WERI-Rb-1 (cell line): ENCODE data around the gene L1TD1.
"Not testable (repeated sequence)": the region's sequence is repeated elsewhere in the genome, so short reads cannot be mapped to it uniquely, and the experiment has no call there.

Experiments used
- DNase-seq: peaks from one replicate; pipeline ENCODE4 v3.0.0-alpha.2; 2020
- H3K27ac ChIP-seq: fragments of 250-450 bp; sonication (Bioruptor Pico); 2 replicates; pipeline ENCODE4 v1.5.1; 2020; ENCODE audit warnings: mild to moderate bottlenecking, moderate library complexity
- H3K27me3 ChIP-seq: fragments of 250-450 bp; sonication (Bioruptor Pico); 2 replicates; pipeline ENCODE4 v1.5.1; 2021; ENCODE audit warnings: mild to moderate bottlenecking, low read depth, moderate library complexity; ENCODE audit not compliant: insufficient read depth, severe bottlenecking
- H3K36me3 ChIP-seq: fragments of 250-450 bp; sonication (Bioruptor Pico); 2 replicates; pipeline ENCODE4 v1.5.1; 2020; ENCODE audit warnings: mild to moderate bottlenecking, moderate library complexity
- H3K4me3 ChIP-seq: 2 replicates; pipeline ENCODE4 v1.5.1; 2011; ENCODE audit warnings: low read depth, mild to moderate bottlenecking, control low read depth, low read length
- H3K9me3 ChIP-seq: fragments of 250-450 bp; sonication (Bioruptor Pico); 2 replicates; pipeline ENCODE4 v1.5.1; 2021; ENCODE audit warnings: mild to moderate bottlenecking, moderate library complexity; ENCODE audit not compliant: severe bottlenecking
- TF ChIP-seq, protein P1 (sequence below): IDR thresholded peaks from 2 replicates; pipeline ENCODE4 v1.5.1; 2011; ENCODE audit warnings: low read depth, mild to moderate bottlenecking, control low read depth, inconsistent platforms, low read length

L1TD1 gene

DNA sequence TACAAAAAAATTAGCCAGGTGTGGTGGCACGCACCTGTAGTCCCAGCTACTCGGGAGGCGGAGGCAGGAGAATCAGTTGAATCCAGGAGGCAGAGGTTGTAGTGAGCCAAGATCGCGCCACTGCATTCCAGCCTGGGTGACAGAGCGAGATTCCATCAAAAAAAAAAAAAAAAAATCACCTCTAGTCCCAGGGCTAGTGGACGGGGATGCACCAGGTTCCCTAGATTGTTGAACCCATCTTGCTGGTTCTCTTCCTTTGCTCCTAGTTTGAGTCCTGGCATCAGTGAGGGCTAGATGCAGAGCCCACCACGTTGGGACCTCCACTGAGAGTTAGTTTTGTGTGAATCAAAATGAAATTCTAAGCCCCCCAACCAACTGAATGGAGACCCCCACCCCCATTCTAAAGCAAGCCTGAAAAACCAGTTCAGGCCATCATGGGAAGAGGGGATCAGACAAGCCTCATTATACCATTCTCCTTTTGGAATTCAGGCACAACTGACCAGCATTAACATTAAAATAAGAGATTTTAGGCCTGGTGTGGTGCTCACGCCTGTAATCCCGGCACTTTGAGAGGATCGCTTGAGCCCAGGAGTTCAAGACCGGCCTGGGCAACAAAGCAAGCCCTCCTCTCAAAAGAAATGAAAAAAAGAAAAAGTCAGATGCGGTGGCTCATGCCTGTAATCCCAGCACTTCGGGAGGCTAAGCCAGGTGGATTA is 17.9 kb upstream of the L1TD1 start:
- H3K27ac ChIP-seq: peak overlapping the region; percentile 65
- H3K9me3 ChIP-seq: no peaks in the 10 kb centered on the region
- TF ChIP-seq, protein P1, sequence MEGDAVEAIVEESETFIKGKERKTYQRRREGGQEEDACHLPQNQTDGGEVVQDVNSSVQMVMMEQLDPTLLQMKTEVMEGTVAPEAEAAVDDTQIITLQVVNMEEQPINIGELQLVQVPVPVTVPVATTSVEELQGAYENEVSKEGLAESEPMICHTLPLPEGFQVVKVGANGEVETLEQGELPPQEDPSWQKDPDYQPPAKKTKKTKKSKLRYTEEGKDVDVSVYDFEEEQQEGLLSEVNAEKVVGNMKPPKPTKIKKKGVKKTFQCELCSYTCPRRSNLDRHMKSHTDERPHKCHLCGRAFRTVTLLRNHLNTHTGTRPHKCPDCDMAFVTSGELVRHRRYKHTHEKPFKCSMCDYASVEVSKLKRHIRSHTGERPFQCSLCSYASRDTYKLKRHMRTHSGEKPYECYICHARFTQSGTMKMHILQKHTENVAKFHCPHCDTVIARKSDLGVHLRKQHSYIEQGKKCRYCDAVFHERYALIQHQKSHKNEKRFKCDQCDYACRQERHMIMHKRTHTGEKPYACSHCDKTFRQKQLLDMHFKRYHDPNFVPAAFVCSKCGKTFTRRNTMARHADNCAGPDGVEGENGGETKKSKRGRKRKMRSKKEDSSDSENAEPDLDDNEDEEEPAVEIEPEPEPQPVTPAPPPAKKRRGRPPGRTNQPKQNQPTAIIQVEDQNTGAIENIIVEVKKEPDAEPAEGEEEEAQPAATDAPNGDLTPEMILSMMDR: no peak
- no peaks in the 10 kb centered on the region for H3K27me3 ChIP-seq
- H3K4me3 ChIP-seq: no peak overlapping the region
- H3K36me3 ChIP-seq: no peaks in the 10 kb centered on the region
- DNase-seq: peak; percentile 55

DNA sequence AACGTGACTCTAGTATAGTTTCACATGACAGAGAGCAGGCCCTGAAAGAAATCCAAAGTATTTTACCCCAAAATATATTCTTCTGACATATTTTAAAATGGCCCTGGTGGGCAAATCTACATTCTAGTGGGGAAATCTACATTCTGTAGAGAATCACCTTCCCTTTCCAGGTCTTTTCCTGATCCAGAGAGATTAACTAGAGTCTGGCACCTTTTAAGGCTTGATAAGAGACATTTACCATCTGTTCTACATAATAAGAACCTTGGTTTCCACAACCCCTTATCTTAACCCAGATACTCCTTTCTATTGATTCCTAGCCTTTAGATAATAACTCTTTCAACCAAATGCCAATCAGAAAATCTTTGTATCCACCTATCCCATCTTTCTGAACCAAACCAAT is 17.0 kb upstream of the L1TD1 start:
- Histone ChIP-seq H3K4me3 (no peak overlapping the region), H3K36me3 (no peaks in the 10 kb centered on the region), H3K27me3 (no peaks in the 10 kb centered on the region), H3K9me3 (no peaks in the 10 kb centered on the region), H3K27ac (peak overlapping the region; percentile 65)
- TF ChIP-seq, protein P1: no peak
- DNase-seq: no peak

DNA sequence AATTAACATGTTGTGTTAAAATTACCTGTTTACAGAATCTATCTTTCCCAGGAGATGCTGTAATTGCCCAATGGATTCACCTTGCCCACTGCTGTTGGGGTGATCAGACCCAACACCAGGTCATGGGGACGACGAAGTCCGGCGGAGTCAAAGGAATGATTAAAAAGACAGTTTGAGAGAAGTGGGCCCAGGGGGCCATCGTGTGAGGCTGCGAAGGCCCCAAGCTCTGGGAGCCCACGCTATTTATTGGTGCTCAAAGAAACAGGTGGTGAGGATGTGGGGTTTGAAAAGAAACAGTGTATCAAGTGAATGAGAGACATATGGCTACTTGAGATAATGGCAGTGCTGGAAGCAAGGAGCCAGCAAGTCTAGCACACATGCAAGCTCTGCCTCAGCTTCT is 16.3 kb upstream of the L1TD1 start:
- TF ChIP-seq, protein P1: no peak
- Histone ChIP-seq H3K36me3 (no peaks in the 10 kb centered on the region), H3K27ac (peak overlapping the region; percentile 65), H3K9me3 (no peaks in the 10 kb centered on the region), H3K27me3 (no peaks in the 10 kb centered on the region), H3K4me3 (no peak overlapping the region)
- peak; percentile 25 for DNase-seq

DNA sequence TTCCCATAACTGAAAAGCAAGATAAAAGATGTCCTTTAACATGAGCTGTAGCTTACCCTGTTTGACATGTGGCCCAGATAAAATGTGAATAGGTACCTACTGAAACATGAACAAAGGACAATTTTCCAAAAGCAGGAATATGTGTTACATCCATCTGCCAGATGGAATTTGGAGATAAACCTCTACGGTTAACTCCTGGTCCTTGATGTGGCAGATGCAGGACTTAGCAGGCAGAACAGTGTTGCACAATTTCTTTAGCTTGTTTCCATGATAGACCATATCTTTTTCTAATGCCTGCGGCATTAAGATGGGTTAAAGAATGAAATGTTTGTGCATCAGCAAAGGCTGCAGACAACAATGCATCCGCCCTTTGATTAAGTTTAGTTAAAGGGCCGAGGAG is 14.6 kb upstream of the L1TD1 start:
- H3K9me3 ChIP-seq, H3K4me3 ChIP-seq, H3K36me3 ChIP-seq, H3K27me3 ChIP-seq, DNase-seq: not testable (repeated sequence)
- H3K27ac ChIP-seq: peak overlapping the region; percentile 48

DNA sequence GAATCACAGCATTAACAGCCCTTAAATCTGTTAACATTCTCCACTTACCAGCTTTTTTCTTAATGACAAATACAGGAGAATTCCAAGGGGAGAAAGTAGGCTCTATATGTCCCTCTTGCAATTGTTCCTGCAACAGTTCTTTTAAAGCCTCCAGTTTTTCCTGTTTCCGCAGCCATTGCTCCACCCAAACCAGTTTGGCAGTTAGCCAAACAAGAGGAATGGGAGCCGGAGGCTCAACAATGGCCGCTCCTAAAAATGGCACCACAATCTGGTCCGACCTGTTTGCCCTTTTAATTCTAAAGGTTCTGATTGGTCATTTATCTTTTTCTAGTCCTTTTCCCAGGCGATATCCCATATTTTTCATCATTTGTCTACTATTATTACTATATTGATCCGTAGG is 14.0 kb upstream of the L1TD1 start:
- Histone ChIP-seq H3K36me3 (no peaks in the 10 kb centered on the region), H3K4me3 (no peak overlapping the region), H3K9me3 (no peaks in the 10 kb centered on the region), H3K27me3 (no peaks in the 10 kb centered on the region), H3K27ac (peak overlapping the region; percentile 35; the same call in 1 of the 2 replicates)
- no peak for DNase-seq
- TF ChIP-seq, protein P1: no peak

DNA sequence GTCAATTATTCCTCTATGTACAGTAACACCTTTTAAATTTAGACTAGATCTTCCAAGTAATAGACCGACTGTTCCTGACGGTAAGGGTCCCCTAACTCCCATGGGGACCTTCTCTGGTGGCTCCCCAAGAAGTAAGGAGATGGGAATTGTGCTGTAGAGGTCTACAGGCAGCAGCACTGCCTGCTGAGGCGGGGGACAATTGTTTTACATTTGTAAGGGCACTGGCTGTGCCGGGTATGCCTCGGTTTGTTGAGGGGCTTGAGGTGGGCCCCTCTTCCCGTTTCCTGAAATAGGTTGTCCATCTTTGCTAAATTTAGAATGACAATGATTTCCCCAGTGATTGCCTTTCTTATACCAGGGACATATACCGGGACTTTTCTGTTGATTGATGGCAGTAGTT is 13.1 kb upstream of the L1TD1 start:
- Histone ChIP-seq H3K27ac (peak overlapping the region; percentile 14; the same call in 1 of the 2 replicates), H3K9me3 (no peaks in the 10 kb centered on the region), H3K27me3 (no peaks in the 10 kb centered on the region), H3K36me3 (no peaks in the 10 kb centered on the region), H3K4me3 (no peak overlapping the region)
- TF ChIP-seq, protein P1: no peak
- DNase-seq: no peak

DNA sequence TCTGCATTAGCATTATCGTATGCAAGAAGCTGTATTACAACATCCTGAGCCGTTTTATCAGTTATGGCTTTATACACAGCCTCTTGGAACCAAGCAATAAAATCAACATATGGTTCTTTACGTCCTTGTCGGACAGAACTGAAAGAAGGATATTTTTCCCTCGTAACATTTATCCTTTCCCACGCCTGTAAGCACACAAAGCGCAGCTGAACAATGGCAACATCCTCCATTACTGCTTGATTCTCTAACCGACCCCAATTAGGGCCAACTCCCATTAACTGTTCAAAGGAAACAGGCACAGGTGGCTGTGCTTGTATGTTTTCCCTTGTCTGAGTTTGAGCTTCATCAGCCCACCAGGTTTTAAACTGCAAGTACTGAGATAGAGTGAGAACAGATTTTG is 12.5 kb upstream of the L1TD1 start:
- H3K27ac ChIP-seq: peak overlapping the region; percentile 98
- not testable (repeated sequence) for H3K36me3 ChIP-seq, H3K27me3 ChIP-seq, DNase-seq, H3K9me3 ChIP-seq, H3K4me3 ChIP-seq

DNA sequence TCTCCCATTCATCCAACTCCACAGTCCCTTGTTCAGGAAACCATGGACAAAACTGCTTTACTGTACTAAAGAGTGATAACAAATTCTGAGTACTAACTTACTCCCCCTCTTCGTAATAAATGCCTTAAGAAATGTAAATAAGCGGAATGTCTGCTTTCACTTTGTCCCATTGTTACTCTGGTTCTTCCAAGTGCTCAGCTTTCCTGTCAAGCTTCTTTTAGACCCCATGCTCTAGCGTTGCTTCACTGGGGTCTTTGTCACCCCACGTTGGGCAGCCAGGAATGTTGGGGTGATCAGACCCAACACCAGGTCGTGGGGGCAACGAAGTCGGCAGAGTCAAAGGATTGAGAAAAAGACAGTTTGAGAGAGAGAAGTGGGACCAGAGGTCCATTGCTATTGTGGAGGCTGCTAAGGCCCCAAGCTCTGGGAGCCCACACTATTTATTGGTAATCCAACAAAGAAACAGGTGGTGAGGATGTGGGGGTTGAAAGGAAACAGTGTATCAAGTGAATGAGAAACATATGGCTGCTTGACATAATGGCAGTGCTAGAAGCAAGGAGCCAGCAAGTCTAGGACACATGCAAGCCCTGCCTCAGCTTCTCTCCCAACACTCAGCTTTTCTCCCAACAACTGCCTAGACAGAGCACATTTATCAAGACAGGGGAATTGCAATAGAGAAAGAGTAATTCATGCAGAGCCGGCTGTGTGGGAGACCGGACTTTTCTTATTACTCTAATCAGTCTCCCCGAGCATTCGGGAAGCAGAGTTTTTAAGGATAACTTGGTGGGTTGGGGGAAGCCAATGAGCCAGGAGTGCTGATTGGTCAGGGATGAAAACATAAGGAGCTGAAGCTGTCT is 11.3 kb upstream of the L1TD1 start:
- H3K36me3 ChIP-seq, H3K9me3 ChIP-seq, H3K27me3 ChIP-seq: not testable (repeated sequence)
- DNase-seq: peak; percentile 72
- Histone ChIP-seq H3K4me3 (peak overlapping the region; percentile 27), H3K27ac (peak overlapping the region; percentile 98)
